Ishikawa (cell line): Measurements from ENCODE around the gene NAP1L5.

Experiments used
- CEBPB ChIP-seq: IDR thresholded peaks from 2 replicates; pipeline ENCODE4 v1.6.1; 2012
- EGR1 ChIP-seq: IDR thresholded peaks from 2 replicates; pipeline ENCODE4 v1.6.1; 2012
- EP300 ChIP-seq: IDR thresholded peaks from 2 replicates; pipeline ENCODE4 v1.6.1; 2012; ENCODE audit warnings: borderline replicate concordance
- FOXM1 ChIP-seq: IDR thresholded peaks from 2 replicates; pipeline ENCODE4 v1.6.1; 2012; ENCODE audit warnings: low read depth, borderline replicate concordance
- TAF1 ChIP-seq: IDR thresholded peaks from 2 replicates; pipeline ENCODE4 v1.6.1; 2012; ENCODE audit warnings: low read depth, mild to moderate bottlenecking
- TCF12 ChIP-seq: IDR thresholded peaks from 2 replicates; pipeline ENCODE4 v1.6.1; 2012; ENCODE audit warnings: low read depth
- TEAD4 ChIP-seq: IDR thresholded peaks from 2 replicates; pipeline ENCODE4 v1.6.1; 2012
- YY1 ChIP-seq: IDR thresholded peaks from 2 replicates; pipeline ENCODE4 v1.6.1; 2012; ENCODE audit warnings: low read depth
- ZBTB7A ChIP-seq: IDR thresholded peaks from 2 replicates; pipeline ENCODE4 v1.6.1; 2012; ENCODE audit warnings: low read depth

DNA sequence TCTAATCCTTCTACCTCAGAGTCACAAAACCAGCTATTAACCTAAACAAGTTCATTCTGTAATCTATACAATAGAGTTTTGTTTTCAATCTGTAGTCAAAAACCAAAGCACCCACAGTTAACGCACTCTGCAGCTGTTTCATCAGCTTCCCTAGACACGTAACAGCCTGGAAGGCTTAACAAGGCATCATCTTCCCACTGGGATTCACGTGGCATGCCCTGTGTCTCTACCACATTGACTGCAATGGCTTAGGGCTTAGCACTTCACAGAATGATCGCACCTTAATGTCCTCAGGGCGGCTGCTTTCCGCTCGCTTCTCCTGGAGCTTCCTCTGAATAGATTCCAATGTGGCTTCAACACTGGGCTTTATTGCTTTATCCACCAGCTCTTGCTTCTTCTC lies 49.7 kb upstream of the NAP1L5 start:
- TF ChIP-seq EP300 (no peak), TCF12 (no peak), TEAD4 (no peak), ZBTB7A (no peak), YY1 (no peak), CEBPB (no peak), EGR1 (no peak), FOXM1 (no peak), TAF1 (no peak)
